Loucy (cell line): ENCODE data around the gene PLPP4.
A peak's percentile ranks its signal among the peaks of the same experiment; 100 is the strongest.

Experiments
- H2AFZ ChIP-seq: fragments of 200-600 bp; sonication (generic); 2 replicates; pipeline ENCODE4 v1.6.0; 2016; ENCODE audit warnings: antibody characterized with exemption, mild to moderate bottlenecking, low read length, moderate library complexity
- H3F3A ChIP-seq: fragments of 200-600 bp; 2 replicates; pipeline ENCODE4 v1.6.0; 2016; ENCODE audit warnings: antibody characterized with exemption, low read depth, mild to moderate bottlenecking
- H3K27me3 ChIP-seq: fragments of 200-600 bp; sonication (generic); 2 replicates; pipeline ENCODE4 v1.6.1; 2014; ENCODE audit warnings: low read length, mild to moderate bottlenecking; ENCODE audit not compliant: insufficient read depth, poor library complexity, severe bottlenecking
- H3K36me3 ChIP-seq: fragments of 200-600 bp; sonication (generic); 2 replicates; pipeline ENCODE4 v1.6.1; 2016; ENCODE audit warnings: low read length; ENCODE audit not compliant: insufficient read depth
- H3K4me1 ChIP-seq: fragments of 200-600 bp; sonication (generic); 2 replicates; pipeline ENCODE4 v1.5.1; 2014; ENCODE audit warnings: low read length, mild to moderate bottlenecking; ENCODE audit not compliant: insufficient read depth, poor library complexity, severe bottlenecking
- H3K4me2 ChIP-seq: fragments of 200-600 bp; sonication (generic); 2 replicates; pipeline ENCODE4 v1.6.0; 2014; ENCODE audit warnings: antibody characterized with exemption, low read length, low read depth, mild to moderate bottlenecking; ENCODE audit not compliant: poor library complexity, severe bottlenecking
- H3K4me3 ChIP-seq: fragments of 200-600 bp; sonication (generic); 2 replicates; pipeline ENCODE4 v1.5.1; 2014; ENCODE audit warnings: low read length, mild to moderate bottlenecking, mixed read lengths; ENCODE audit not compliant: poor library complexity, severe bottlenecking
- H3K79me2 ChIP-seq: fragments of 200-600 bp; sonication (generic); 2 replicates; pipeline ENCODE4 v1.6.1; 2014; ENCODE audit warnings: low read length; ENCODE audit not compliant: insufficient read depth
- H3K9ac ChIP-seq: fragments of 200-600 bp; sonication (generic); 2 replicates; pipeline ENCODE4 v1.6.0; 2014; ENCODE audit warnings: mild to moderate bottlenecking, low read depth, low read length, moderate library complexity; ENCODE audit not compliant: poor library complexity, severe bottlenecking
- H3K9me2 ChIP-seq: fragments of 200-600 bp; sonication (generic); replicated peaks from 2 replicates; pipeline ENCODE4 v1.6.1; 2016; ENCODE audit warnings: low read depth, low read length, mixed read lengths
- H3K9me3 ChIP-seq: fragments of 200-600 bp; sonication (generic); 2 replicates; pipeline ENCODE4 v1.6.1; 2014; ENCODE audit warnings: mild to moderate bottlenecking, antibody characterized with exemption, low read length, low read depth; ENCODE audit not compliant: insufficient read depth
- H4K20me1 ChIP-seq: fragments of 200-600 bp; sonication (generic); 2 replicates; pipeline ENCODE4 v1.6.0; 2014; ENCODE audit warnings: antibody characterized with exemption, low read length, mild to moderate bottlenecking; ENCODE audit not compliant: insufficient read depth, poor library complexity, severe bottlenecking
- CTCF ChIP-seq: fragments of 200-600 bp; sonication (generic); conservative IDR thresholded peaks from 2 replicates; pipeline ENCODE4 v1.5.1; 2014; ENCODE audit warnings: mild to moderate bottlenecking, antibody characterized with exemption, low read length
- EZH2phosphoT487 ChIP-seq: fragments of 200-600 bp; IDR thresholded peaks from 2 replicates; pipeline ENCODE4 v1.6.1; 2018; ENCODE audit warnings: antibody characterized with exemption, mild to moderate bottlenecking, moderate library complexity, borderline replicate concordance

The PLPP4 gene

DNA sequence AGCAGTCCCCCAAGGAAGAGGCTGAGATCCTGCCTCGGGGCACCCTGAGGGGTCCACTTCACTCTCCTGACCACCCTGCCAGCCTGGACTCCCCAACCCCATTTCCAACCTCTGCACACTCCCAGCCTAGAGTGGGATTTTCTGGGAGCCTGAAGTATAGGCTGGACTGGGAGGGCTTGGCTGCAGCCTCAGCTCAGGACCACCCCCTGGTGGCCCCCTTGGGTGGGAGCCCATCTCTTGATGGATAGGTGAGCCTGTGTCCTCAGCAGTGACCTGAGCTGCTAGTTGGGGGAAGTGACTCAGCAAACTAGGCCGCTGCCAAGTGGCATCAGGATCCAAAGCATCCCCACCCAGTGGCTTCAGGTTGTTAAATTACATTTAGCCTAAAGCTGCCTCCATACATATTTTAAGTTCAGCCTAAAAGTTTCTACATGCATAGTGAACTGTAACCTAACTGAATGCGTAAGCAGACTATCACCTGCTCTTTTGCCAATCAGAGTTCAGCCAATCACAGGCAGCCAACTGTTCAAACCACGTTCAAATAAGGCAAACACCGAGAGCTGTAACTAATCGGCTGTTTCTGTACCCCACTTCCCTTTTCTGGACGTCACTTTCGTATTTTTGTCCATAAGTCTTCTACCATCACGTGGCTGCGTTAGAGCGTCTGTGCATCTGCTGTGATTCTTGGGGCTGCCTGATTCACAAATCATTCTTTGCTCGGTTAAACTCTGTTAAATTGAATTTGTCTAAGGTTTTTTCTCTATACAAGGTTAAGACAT, 144.0 kb downstream of the PLPP4 start:
- Histone ChIP-seq H3K36me3 (no peaks in the 10 kb centered on the region), H3K9me3 (no peaks in the 10 kb centered on the region), H4K20me1 (no peaks in the 10 kb centered on the region), H2AFZ (peak overlapping the region; percentile 35; the same call in 1 of the 2 replicates), H3K27me3 (no peaks in the 10 kb centered on the region), H3K79me2 (no peaks in the 10 kb centered on the region), H3F3A (no peaks in the 10 kb centered on the region), H3K9me2 (no peaks in the 10 kb centered on the region), H3K4me3 (no peak overlapping the region), H3K4me2 (no peak overlapping the region), H3K9ac (no peak overlapping the region), H3K4me1 (peaks cover 13% of the 10 kb centered on the region)
- TF ChIP-seq CTCF (peak; percentile 86), EZH2phosphoT487 (no peak)

- H3F3A ChIP-seq, result no peaks in the 10 kb centered on the region
- H3K4me1 ChIP-seq, result peaks cover 13% of the 10 kb centered on the region
- no peak overlapping the region for H3K4me3 ChIP-seq
- no peaks in the 10 kb centered on the region for H3K9me3 ChIP-seq
- no peaks in the 10 kb centered on the region for H4K20me1 ChIP-seq
- TF ChIP-seq EZH2phosphoT487 (no peak), CTCF (no peak)
- no peak overlapping the region for H3K4me2 ChIP-seq
- H3K9me2 ChIP-seq, result no peaks in the 10 kb centered on the region
- H2AFZ ChIP-seq, result no peak overlapping the region
- no peak overlapping the region for H3K9ac ChIP-seq
- H3K36me3 ChIP-seq, result no peaks in the 10 kb centered on the region
- H3K27me3 ChIP-seq, result no peaks in the 10 kb centered on the region
- H3K79me2 ChIP-seq, result no peaks in the 10 kb centered on the region
Observed at GRCh38 chr10:120601999-120602398, 145.0 kb downstream of the PLPP4 start.

GRCh38 chr10:120605410-120605809, 148.4 kb downstream of the PLPP4 start:
- Histone ChIP-seq H3K9me3 (no peaks in the 10 kb centered on the region), H3K27me3 (no peaks in the 10 kb centered on the region), H3K36me3 (no peaks in the 10 kb centered on the region), H3K4me2 (no peak overlapping the region), H4K20me1 (no peaks in the 10 kb centered on the region), H3K9ac (no peak overlapping the region), H3F3A (no peaks in the 10 kb centered on the region), H3K9me2 (no peaks in the 10 kb centered on the region), H3K4me3 (no peak overlapping the region), H3K4me1 (peaks cover 13% of the 10 kb centered on the region), H3K79me2 (no peaks in the 10 kb centered on the region), H2AFZ (no peak overlapping the region)
- no peak for TF ChIP-seq EZH2phosphoT487
- TF ChIP-seq CTCF, result no peak
